Erythroblast (primary cell): Measurements from ENCODE around the gene DSCAML1.

Experiments used
- GATA1 ChIP-seq: IDR thresholded peaks from 2 replicates; pipeline ENCODE4 v1.6.1; 2011; ENCODE audit warnings: low read depth, mild to moderate bottlenecking, control low read depth, low read length, moderate library complexity
- POLR2A ChIP-seq: IDR thresholded peaks from 2 replicates; pipeline ENCODE4 v1.6.1; 2011; ENCODE audit warnings: mild to moderate bottlenecking, low read length

GRCh38 chr11:117513666-117514065 is 283.4 kb downstream of the DSCAML1 start:
- TF ChIP-seq POLR2A (no peak), GATA1 (no peak)
